ENCODE results near the gene RNF112. TPM values are rescaled to one million over a fixed set of nuclear protein-coding genes. Genes with fewer than 3 reads are reported as not detected.

The RNF112 gene
- total and polyA plus RNA-seq, 12 donors = 0.64 to 8.1 (median 1.1) TPM

DNA sequence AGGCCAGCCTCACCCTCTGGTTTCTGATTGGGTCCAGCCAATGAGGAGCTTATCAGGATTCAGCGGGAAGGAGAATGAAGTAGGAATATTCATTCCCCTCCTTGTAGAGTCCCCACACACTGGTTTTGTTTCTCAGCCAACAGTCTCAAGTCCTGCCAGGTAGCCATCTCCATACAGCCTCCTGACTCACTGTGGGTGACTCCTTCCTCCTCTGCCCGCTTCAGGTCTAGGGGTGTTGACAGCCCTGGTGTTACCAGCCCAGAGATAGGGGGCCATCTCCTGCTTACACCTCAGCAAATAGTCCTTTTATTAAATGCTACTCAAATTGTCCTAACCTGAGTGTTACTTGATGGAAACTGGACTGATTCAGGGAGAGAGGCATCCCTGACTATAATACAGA is 20.1 kb upstream of the RNF112 start:
- Histone ChIP-seq H3K27ac (no peak overlapping the region), H3K9me3 (no peaks in the 10 kb centered on the region), H3K27me3 (no peaks in the 10 kb centered on the region), H3K4me1 (peaks cover 2 to 46% (median 32%) of the 10 kb centered on the region in 9 donors), H3K36me3 (no peaks in the 10 kb centered on the region), H3K4me3 (no peak overlapping the region)
- ATAC-seq (no peak), DNase-seq (no peak)
- WGBS, 2 donors = 87 to 96% methylated on average over 2 of the region's 2 CpGs
- TF ChIP-seq CTCF (IDR thresholded peaks at IDR 0.05) = no peak
- intact Hi-C loops (cut with DNase I) = no loop called here

- Histone ChIP-seq H3K27me3 (no peaks in the 10 kb centered on the region), H3K9me3 (no peaks in the 10 kb centered on the region), H3K27ac (no peak overlapping the region), H3K36me3 (no peaks in the 10 kb centered on the region), H3K4me1 (peaks cover 0 to 41% (median 27%) of the 10 kb centered on the region in 9 donors), H3K4me3 (no peak overlapping the region)
- intact Hi-C loops (cut with DNase I) = no loop called here
- DNase-seq (no peak), ATAC-seq (no peak)
- TF ChIP-seq CTCF (IDR thresholded peaks at IDR 0.05) = no peak
- 79 to 91% methylated on average over 7 of the region's 7 CpGs for WGBS, 2 donors
Observed at GRCh38 chr17:19391432-19391831, 19.6 kb upstream of the RNF112 start.

GRCh38 chr17:19392303-19392702 is 18.7 kb upstream of the RNF112 start:
- Histone ChIP-seq H3K27me3 (no peaks in the 10 kb centered on the region), H3K27ac (no peak overlapping the region), H3K4me3 (no peak overlapping the region), H3K36me3 (no peaks in the 10 kb centered on the region), H3K9me3 (no peaks in the 10 kb centered on the region), H3K4me1 (peaks cover 0 to 34% (median 20%) of the 10 kb centered on the region in 9 donors)
- no peak for DNase-seq
- intact Hi-C loops (cut with DNase I) = no loop called here
- TF ChIP-seq CTCF (IDR thresholded peaks at IDR 0.05) = no peak
- WGBS, 2 donors = 75 to 76% methylated on average over 7 of the region's 7 CpGs
- ATAC-seq = no peak

- TF ChIP-seq CTCF (IDR thresholded peaks at IDR 0.05) = no peak
- Histone ChIP-seq H3K4me3 (no peak overlapping the region), H3K4me1 (peaks cover 0 to 26% (median 17%) of the 10 kb centered on the region in 9 donors), H3K9me3 (no peaks in the 10 kb centered on the region), H3K27ac (peak overlapping the region in 5 of 10 donors; percentile 23 to 67 (median 48)), H3K27me3 (no peaks in the 10 kb centered on the region), H3K36me3 (no peaks in the 10 kb centered on the region)
- peak in 2 of 8 donors; percentile 19 to 34 for ATAC-seq
- WGBS, 2 donors = 71 to 73% methylated on average over 6 of the region's 6 CpGs
- intact Hi-C loops (cut with DNase I) = loop anchor here in 1 of 10 donors (2.0 kb wide), 1 partner anchor 21 kb away; no protein-coding TSS in a partner anchor
- DNase-seq = no peak
Observed at GRCh38 chr17:19397556-19398041, 13.4 kb upstream of the RNF112 start.

All from heart right ventricle (tissue), 16 donors.